Measurements from ENCODE around the gene FBLIM1. TPM values are rescaled to one million over a fixed set of nuclear protein-coding genes. Genes with fewer than 3 reads are reported as not detected.

Gene FBLIM1
- total RNA-seq = under 1 TPM in 1 of 2 experiments, not detected in 1; 0.09 TPM

- H3K36me3 Mint-ChIP-seq (ENCODE audit: low read depth) = no peaks in the 10 kb centered on the region
- peak within 1 kb of the TSS; percentile 47 for H3K4me3 Mint-ChIP-seq
- POLR2A ChIA-PET = no interaction called here
- H3K27ac Mint-ChIP-seq = no peak within 1 kb of the TSS
- CTCF ChIA-PET = interaction anchor here (0.7 kb wide), 1 partner anchor 13 kb away, joined by 3 read pairs; no protein-coding TSS in a partner anchor
- peak; percentile 34 for ATAC-seq
- peaks cover 32% of the 10 kb centered on the region for H3K27me3 Mint-ChIP-seq
- intact Hi-C loops (cut with DNase I, micrococcal nuclease) = no loop called here
- H3K4me1 Mint-ChIP-seq = peaks cover 8% of the 10 kb centered on the region
- DNase-seq = peak; percentile 25
- H3K9me3 Mint-ChIP-seq (ENCODE audit: low read depth) = no peaks in the 10 kb centered on the region
Observed at GRCh38 chr1:15758343-15758931, at the start of gene FBLIM1. TSS of gene FBLIM1 (plus strand) at chr1:15758795. CDS start at chr1:15764984, 6,189 bp downstream.

GRCh38 chr1:15709226-15709625 lies 49.4 kb upstream of the FBLIM1 start:
- intact Hi-C loops (cut with DNase I, micrococcal nuclease) = no loop called here
- peaks cover 9% of the 10 kb centered on the region for H3K36me3 Mint-ChIP-seq (ENCODE audit: low read depth)
- no peaks in the 10 kb centered on the region for H3K27me3 Mint-ChIP-seq
- no peaks in the 10 kb centered on the region for H3K9me3 Mint-ChIP-seq (ENCODE audit: low read depth)
- no peak for ATAC-seq
- ChIA-PET POLR2A (interaction anchor here (0.6 kb wide), 1 partner anchor 822 kb away, joined by 4 read pairs; no protein-coding TSS in a partner anchor), CTCF (interaction anchor here (0.5 to 1.0 kb wide), 3 partner anchors 9 to 328 kb away, joined by 3 read pairs; no protein-coding TSS in a partner anchor)
- H3K4me1 Mint-ChIP-seq = peaks cover 3% of the 10 kb centered on the region
- DNase-seq = no peak
- no peak overlapping the region for H3K27ac Mint-ChIP-seq
- H3K4me3 Mint-ChIP-seq = no peak overlapping the region

GRCh38 chr1:15712168-15712567 lies 46.4 kb upstream of the FBLIM1 start:
- Mint-ChIP-seq H3K9me3 (ENCODE audit: low read depth) (no peaks in the 10 kb centered on the region), H3K27ac (no peak overlapping the region), H3K36me3 (ENCODE audit: low read depth) (no peaks in the 10 kb centered on the region), H3K4me1 (peaks cover 2% of the 10 kb centered on the region), H3K4me3 (no peak overlapping the region), H3K27me3 (no peaks in the 10 kb centered on the region)
- DNase-seq (no peak), ATAC-seq (no peak)
- CTCF ChIA-PET = no interaction called here
- intact Hi-C loops (cut with DNase I, micrococcal nuclease) = no loop called here
- POLR2A ChIA-PET = no interaction called here

GRCh38 chr1:15714406-15715136 lies 44.0 kb upstream of the FBLIM1 start:
- no peaks in the 10 kb centered on the region for H3K27me3 Mint-ChIP-seq
- peaks cover 2% of the 10 kb centered on the region for H3K4me1 Mint-ChIP-seq
- peaks cover 5% of the 10 kb centered on the region for H3K36me3 Mint-ChIP-seq (ENCODE audit: low read depth)
- no peaks in the 10 kb centered on the region for H3K9me3 Mint-ChIP-seq (ENCODE audit: low read depth)
- intact Hi-C loops (cut with DNase I, micrococcal nuclease) = no loop called here
- no peak overlapping the region for H3K27ac Mint-ChIP-seq
- no peak for ATAC-seq
- no peak for DNase-seq
- H3K4me3 Mint-ChIP-seq = no peak overlapping the region
- ChIA-PET CTCF (no interaction called here), POLR2A (no interaction called here)

- peaks cover 7% of the 10 kb centered on the region for H3K36me3 Mint-ChIP-seq (ENCODE audit: low read depth)
- intact Hi-C loops (cut with DNase I, micrococcal nuclease) = no loop called here
- no peak overlapping the region for H3K4me3 Mint-ChIP-seq
- H3K27me3 Mint-ChIP-seq = no peaks in the 10 kb centered on the region
- H3K9me3 Mint-ChIP-seq (ENCODE audit: low read depth) = no peaks in the 10 kb centered on the region
- no peak overlapping the region for H3K27ac Mint-ChIP-seq
- ChIA-PET CTCF (interaction anchor here (0.6 to 1.4 kb wide), 2 partner anchors 9 to 98 kb away, joined by 3 read pairs; no protein-coding TSS in a partner anchor), POLR2A (interaction anchor here (0.6 kb wide), 1 partner anchor 31 kb away, joined by 7 read pairs; no protein-coding TSS in a partner anchor)
- ATAC-seq (no peak), DNase-seq (no peak)
- no peaks in the 10 kb centered on the region for H3K4me1 Mint-ChIP-seq
Observed at GRCh38 chr1:15717418-15718125, 41.0 kb upstream of the FBLIM1 start.

- Mint-ChIP-seq H3K9me3 (ENCODE audit: low read depth) (no peaks in the 10 kb centered on the region), H3K27ac (no peak overlapping the region), H3K4me3 (no peak overlapping the region), H3K36me3 (ENCODE audit: low read depth) (peaks cover 9% of the 10 kb centered on the region), H3K4me1 (no peaks in the 10 kb centered on the region), H3K27me3 (no peaks in the 10 kb centered on the region)
- ATAC-seq (no peak), DNase-seq (no peak)
- ChIA-PET CTCF (interaction anchor here (1.4 kb wide), 1 partner anchor 9 kb away, joined by 3 read pairs; no protein-coding TSS in a partner anchor), POLR2A (no interaction called here)
- intact Hi-C loops (cut with DNase I, micrococcal nuclease) = no loop called here
Observed at GRCh38 chr1:15718199-15718601, 40.4 kb upstream of the FBLIM1 start.

- H3K36me3 Mint-ChIP-seq (ENCODE audit: low read depth) = peaks cover 9% of the 10 kb centered on the region
- H3K9me3 Mint-ChIP-seq (ENCODE audit: low read depth) = no peaks in the 10 kb centered on the region
- H3K27me3 Mint-ChIP-seq = no peaks in the 10 kb centered on the region
- H3K27ac Mint-ChIP-seq = no peak overlapping the region
- ChIA-PET CTCF (interaction anchor here (0.6 kb wide), 1 partner anchor 351 kb away, joined by 3 read pairs; no protein-coding TSS in a partner anchor), POLR2A (interaction anchor here (0.7 kb wide), 1 partner anchor 15 kb away, joined by 4 read pairs; no protein-coding TSS in a partner anchor)
- no peaks in the 10 kb centered on the region for H3K4me1 Mint-ChIP-seq
- ATAC-seq = no peak
- intact Hi-C loops (cut with DNase I, micrococcal nuclease) = no loop called here
- H3K4me3 Mint-ChIP-seq = no peak overlapping the region
- no peak for DNase-seq
Observed at GRCh38 chr1:15719381-15720120, 39.0 kb upstream of the FBLIM1 start.

- H3K36me3 Mint-ChIP-seq (ENCODE audit: low read depth) = peaks cover 11% of the 10 kb centered on the region
- no peaks in the 10 kb centered on the region for H3K9me3 Mint-ChIP-seq (ENCODE audit: low read depth)
- ChIA-PET POLR2A (no interaction called here), CTCF (interaction anchor here (1.5 kb wide), 1 partner anchor 21 kb away, joined by 5 read pairs; no protein-coding TSS in a partner anchor)
- intact Hi-C loops (cut with DNase I, micrococcal nuclease) = no loop called here
- no peaks in the 10 kb centered on the region for H3K27me3 Mint-ChIP-seq
- no peak overlapping the region for H3K27ac Mint-ChIP-seq
- DNase-seq = no peak
- no peaks in the 10 kb centered on the region for H3K4me1 Mint-ChIP-seq
- no peak overlapping the region for H3K4me3 Mint-ChIP-seq
- no peak for ATAC-seq
Observed at GRCh38 chr1:15720861-15721260, 37.7 kb upstream of the FBLIM1 start.

GRCh38 chr1:15722411-15722810 lies 36.2 kb upstream of the FBLIM1 start:
- no peak overlapping the region for H3K4me3 Mint-ChIP-seq
- no peaks in the 10 kb centered on the region for H3K9me3 Mint-ChIP-seq (ENCODE audit: low read depth)
- intact Hi-C loops (cut with DNase I, micrococcal nuclease) = no loop called here
- DNase-seq (no peak), ATAC-seq (no peak)
- no peaks in the 10 kb centered on the region for H3K4me1 Mint-ChIP-seq
- no peak overlapping the region for H3K27ac Mint-ChIP-seq
- no peaks in the 10 kb centered on the region for H3K27me3 Mint-ChIP-seq
- ChIA-PET CTCF (interaction anchor here (0.6 to 1.5 kb wide), 2 partner anchors 19 to 132 kb away, joined by 3 to 5 read pairs; no protein-coding TSS in a partner anchor), POLR2A (interaction anchor here (0.6 kb wide), 1 partner anchor 16 kb away, joined by 3 read pairs; no protein-coding TSS in a partner anchor)
- H3K36me3 Mint-ChIP-seq (ENCODE audit: low read depth) = peaks cover 13% of the 10 kb centered on the region

GRCh38 chr1:15722836-15723532 lies 35.6 kb upstream of the FBLIM1 start:
- Mint-ChIP-seq H3K4me1 (no peaks in the 10 kb centered on the region), H3K27ac (no peak overlapping the region), H3K36me3 (ENCODE audit: low read depth) (peaks cover 17% of the 10 kb centered on the region), H3K4me3 (no peak overlapping the region), H3K27me3 (no peaks in the 10 kb centered on the region), H3K9me3 (ENCODE audit: low read depth) (no peaks in the 10 kb centered on the region)
- CTCF ChIA-PET = interaction anchor here (0.6 kb wide), 2 partner anchors 12 to 132 kb away, joined by 3 read pairs; no protein-coding TSS in a partner anchor
- ATAC-seq (no peak), DNase-seq (no peak)
- POLR2A ChIA-PET = no interaction called here
- intact Hi-C loops (cut with DNase I, micrococcal nuclease) = no loop called here
